ENCODE data around the gene DOCK1.

DOCK1 gene

GRCh38 chr10:127415901-127416581 lies 510.8 kb downstream of the DOCK1 start:
- Histone ChIP-seq H3K4me3 (IDR thresholded peaks at IDR 0.05; ENCODE audit: insufficient read depth, low read depth, low read length) (no peak overlapping the region), H3K27me3 (ENCODE audit: insufficient read depth, low read depth) (no peaks in the 10 kb centered on the region), H3K79me2 (ENCODE audit: insufficient read depth, low read depth) (no peaks in the 10 kb centered on the region), H2AFZ (ENCODE audit: low read depth) (no peak overlapping the region), H3K4me2 (no peak overlapping the region), H3K36me3 (ENCODE audit: insufficient read depth) (no peaks in the 10 kb centered on the region), H3K27ac (no peak overlapping the region), H4K20me1 (ENCODE audit: insufficient read depth) (no peaks in the 10 kb centered on the region), H3K9ac (no peak overlapping the region), H3K4me1 (ENCODE audit: low read depth, poor library complexity, severe bottlenecking) (no peaks in the 10 kb centered on the region)
- no peak for TF ChIP-seq CTCF (conservative IDR thresholded peaks at IDR 0.05; ENCODE audit: low read depth, low read length)

GRCh38 chr10:127417031-127417430 lies 511.8 kb downstream of the DOCK1 start:
- H3K9ac ChIP-seq = no peak overlapping the region
- TF ChIP-seq CTCF (conservative IDR thresholded peaks at IDR 0.05; ENCODE audit: low read depth, low read length) = no peak
- H2AFZ ChIP-seq (ENCODE audit: low read depth) = no peak overlapping the region
- no peaks in the 10 kb centered on the region for H3K36me3 ChIP-seq (ENCODE audit: insufficient read depth)
- no peak overlapping the region for H3K4me3 ChIP-seq (IDR thresholded peaks at IDR 0.05; ENCODE audit: insufficient read depth, low read depth, low read length)
- H3K79me2 ChIP-seq (ENCODE audit: insufficient read depth, low read depth) = no peaks in the 10 kb centered on the region
- no peaks in the 10 kb centered on the region for H3K27me3 ChIP-seq (ENCODE audit: insufficient read depth, low read depth)
- H4K20me1 ChIP-seq (ENCODE audit: insufficient read depth) = no peaks in the 10 kb centered on the region
- no peak overlapping the region for H3K4me2 ChIP-seq
- H3K27ac ChIP-seq = no peak overlapping the region
- no peaks in the 10 kb centered on the region for H3K4me1 ChIP-seq (ENCODE audit: low read depth, poor library complexity, severe bottlenecking)

GRCh38 chr10:127417686-127418401 lies 512.6 kb downstream of the DOCK1 start:
- Histone ChIP-seq H3K4me2 (no peak overlapping the region), H4K20me1 (ENCODE audit: insufficient read depth) (no peaks in the 10 kb centered on the region), H3K79me2 (ENCODE audit: insufficient read depth, low read depth) (no peaks in the 10 kb centered on the region), H3K27ac (no peak overlapping the region), H2AFZ (ENCODE audit: low read depth) (no peak overlapping the region), H3K9ac (no peak overlapping the region), H3K4me3 (IDR thresholded peaks at IDR 0.05; ENCODE audit: insufficient read depth, low read depth, low read length) (no peak overlapping the region), H3K4me1 (ENCODE audit: low read depth, poor library complexity, severe bottlenecking) (no peaks in the 10 kb centered on the region), H3K27me3 (ENCODE audit: insufficient read depth, low read depth) (no peaks in the 10 kb centered on the region), H3K36me3 (ENCODE audit: insufficient read depth) (no peaks in the 10 kb centered on the region)
- TF ChIP-seq CTCF (conservative IDR thresholded peaks at IDR 0.05; ENCODE audit: low read depth, low read length) = no peak

- no peak overlapping the region for H3K27ac ChIP-seq
- no peak overlapping the region for H2AFZ ChIP-seq (ENCODE audit: low read depth)
- no peaks in the 10 kb centered on the region for H3K36me3 ChIP-seq (ENCODE audit: insufficient read depth)
- H3K79me2 ChIP-seq (ENCODE audit: insufficient read depth, low read depth) = no peaks in the 10 kb centered on the region
- H3K9ac ChIP-seq = no peak overlapping the region
- H4K20me1 ChIP-seq (ENCODE audit: insufficient read depth) = no peaks in the 10 kb centered on the region
- TF ChIP-seq CTCF (conservative IDR thresholded peaks at IDR 0.05; ENCODE audit: low read depth, low read length) = no peak
- H3K4me2 ChIP-seq = no peak overlapping the region
- no peaks in the 10 kb centered on the region for H3K27me3 ChIP-seq (ENCODE audit: insufficient read depth, low read depth)
- no peak overlapping the region for H3K4me3 ChIP-seq (IDR thresholded peaks at IDR 0.05; ENCODE audit: insufficient read depth, low read depth, low read length)
- no peaks in the 10 kb centered on the region for H3K4me1 ChIP-seq (ENCODE audit: low read depth, poor library complexity, severe bottlenecking)
Observed at GRCh38 chr10:127418536-127419168, 513.4 kb downstream of the DOCK1 start.

Data from KMS-11 (cell line).